ENCODE measurements around the gene ADCY1. TPM values are rescaled to one million over a fixed set of nuclear protein-coding genes. Genes with fewer than 3 reads are reported as not detected.

ADCY1 gene
- total RNA-seq, 1 donor from 2014 or later, result 2.4 TPM

GRCh38 chr7:45591101-45591906 lies 17.1 kb downstream of the ADCY1 start:
- intact Hi-C loops (cut with DNase I), result no loop called here
- no peak for ATAC-seq
- no peak overlapping the region for H3K27ac ChIP-seq

GRCh38 chr7:45592230-45592991 lies 18.2 kb downstream of the ADCY1 start:
- Histone ChIP-seq H3K4me3 (no peak overlapping the region), H3K36me3 (no peaks in the 10 kb centered on the region), H3K27me3 (ENCODE audit: low read depth) (no peaks in the 10 kb centered on the region), H3K9me3 (no peaks in the 10 kb centered on the region), H3K27ac (no peak overlapping the region), H3K4me1 (no peaks in the 10 kb centered on the region)
- DNase-seq (no peak), ATAC-seq (no peak)
- no peak for TF ChIP-seq CTCF (IDR thresholded peaks at IDR 0.05)
- intact Hi-C loops (cut with DNase I), result no loop called here

More at GRCh38 chr7:45591101-45591906, 17.1 kb downstream of the ADCY1 start:
- no peaks in the 10 kb centered on the region for H3K36me3 ChIP-seq
- no peak for TF ChIP-seq CTCF (IDR thresholded peaks at IDR 0.05)
- H3K9me3 ChIP-seq, result no peaks in the 10 kb centered on the region
- H3K27me3 ChIP-seq (ENCODE audit: low read depth), result no peaks in the 10 kb centered on the region
- H3K4me3 ChIP-seq, result no peak overlapping the region
- no peaks in the 10 kb centered on the region for H3K4me1 ChIP-seq
- DNase-seq, result no peak

- ATAC-seq (no peak), DNase-seq (no peak)
- Histone ChIP-seq H3K27ac (no peak overlapping the region), H3K27me3 (ENCODE audit: low read depth) (no peaks in the 10 kb centered on the region), H3K36me3 (no peaks in the 10 kb centered on the region), H3K4me1 (no peaks in the 10 kb centered on the region), H3K4me3 (no peak overlapping the region), H3K9me3 (no peaks in the 10 kb centered on the region)
- TF ChIP-seq CTCF (IDR thresholded peaks at IDR 0.05), result no peak
- intact Hi-C loops (cut with DNase I), result no loop called here
Measured at GRCh38 chr7:45593121-45593541, 19.0 kb downstream of the ADCY1 start.

- Histone ChIP-seq H3K9me3 (no peaks in the 10 kb centered on the region), H3K36me3 (no peaks in the 10 kb centered on the region), H3K4me1 (no peaks in the 10 kb centered on the region), H3K27me3 (ENCODE audit: low read depth) (no peaks in the 10 kb centered on the region), H3K4me3 (no peak overlapping the region), H3K27ac (no peak overlapping the region)
- intact Hi-C loops (cut with DNase I), result no loop called here
- no peak for TF ChIP-seq CTCF (IDR thresholded peaks at IDR 0.05)
- ATAC-seq, result no peak
- no peak for DNase-seq
Measured at GRCh38 chr7:45593877-45594276, 19.7 kb downstream of the ADCY1 start.

GRCh38 chr7:45594745-45595535 lies 20.8 kb downstream of the ADCY1 start:
- Histone ChIP-seq H3K4me3 (no peak overlapping the region), H3K27me3 (ENCODE audit: low read depth) (no peaks in the 10 kb centered on the region), H3K36me3 (no peaks in the 10 kb centered on the region), H3K27ac (no peak overlapping the region), H3K4me1 (no peaks in the 10 kb centered on the region), H3K9me3 (no peaks in the 10 kb centered on the region)
- intact Hi-C loops (cut with DNase I), result no loop called here
- ATAC-seq, result no peak
- TF ChIP-seq CTCF (IDR thresholded peaks at IDR 0.05), result no peak
- DNase-seq, result no peak
